Measurements from ENCODE around the gene SRRM4. TPM values are rescaled to one million over a fixed set of nuclear protein-coding genes. Genes with fewer than 3 reads are reported as not detected.

SRRM4 gene
- total and polyA plus RNA-seq, 2 donors (not counting 1 experiment from before 2014, with no cell fraction given) = not detected

DNA sequence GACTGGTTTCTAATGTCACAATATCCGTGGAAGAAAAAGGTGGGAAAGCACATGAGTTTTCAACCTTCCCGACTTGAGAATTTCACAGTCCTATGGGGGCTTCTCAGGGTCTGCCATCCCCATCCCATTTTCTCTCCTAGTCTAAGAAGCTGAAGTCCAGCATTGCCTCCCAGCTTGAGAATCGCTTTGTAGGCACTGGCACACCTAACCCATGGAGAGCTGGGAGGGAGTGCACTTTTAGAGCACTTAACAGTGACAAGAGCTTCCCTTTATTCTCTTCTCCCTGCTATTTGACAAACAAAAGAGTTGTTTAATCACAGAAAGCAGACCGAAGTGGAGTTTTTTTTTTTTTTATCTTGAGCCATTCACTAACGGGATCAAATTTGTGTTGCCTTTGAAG is 22.8 kb upstream of the SRRM4 start:
- Histone ChIP-seq H3K9me3 (ENCODE audit: control insufficient read depth, insufficient read depth, low read depth, low read length) (no peaks in the 10 kb centered on the region), H3K4me2 (ENCODE audit: extremely low read depth, insufficient read depth, low read length) (no peak overlapping the region), H4K20me1 (ENCODE audit: control insufficient read depth, extremely low read depth, insufficient read depth, low read length) (no peaks in the 10 kb centered on the region), H2AFZ (ENCODE audit: low read length) (no peak overlapping the region), H3K4me3 (replicated peaks in 1 of 4; ENCODE audit: control extremely low read depth in 1 of 4, insufficient read depth in 1 of 4, low read depth in 3 of 4, low read length in 4 of 4) (no peak overlapping the region), H3K79me2 (ENCODE audit: control insufficient read depth, insufficient read depth, low read length) (no peaks in the 10 kb centered on the region), H3K27ac (ENCODE audit: insufficient read depth, low read length) (no peak overlapping the region), H3K4me1 (ENCODE audit: control insufficient read depth, extremely low read depth, insufficient read depth, low read length) (no peaks in the 10 kb centered on the region), H3K27me3 (ENCODE audit: control insufficient read depth, insufficient read depth, low read length) (no peaks in the 10 kb centered on the region), H3K9ac (ENCODE audit: insufficient read depth, low read length) (no peak overlapping the region), H3K36me3 (ENCODE audit: control insufficient read depth, insufficient read depth, low read length) (no peaks in the 10 kb centered on the region)
- TF ChIP-seq EZH2 (IDR thresholded peaks at IDR 0.05; ENCODE audit: low read length, missing control alignments) = no peak
- TF ChIP-seq, protein P1, sequence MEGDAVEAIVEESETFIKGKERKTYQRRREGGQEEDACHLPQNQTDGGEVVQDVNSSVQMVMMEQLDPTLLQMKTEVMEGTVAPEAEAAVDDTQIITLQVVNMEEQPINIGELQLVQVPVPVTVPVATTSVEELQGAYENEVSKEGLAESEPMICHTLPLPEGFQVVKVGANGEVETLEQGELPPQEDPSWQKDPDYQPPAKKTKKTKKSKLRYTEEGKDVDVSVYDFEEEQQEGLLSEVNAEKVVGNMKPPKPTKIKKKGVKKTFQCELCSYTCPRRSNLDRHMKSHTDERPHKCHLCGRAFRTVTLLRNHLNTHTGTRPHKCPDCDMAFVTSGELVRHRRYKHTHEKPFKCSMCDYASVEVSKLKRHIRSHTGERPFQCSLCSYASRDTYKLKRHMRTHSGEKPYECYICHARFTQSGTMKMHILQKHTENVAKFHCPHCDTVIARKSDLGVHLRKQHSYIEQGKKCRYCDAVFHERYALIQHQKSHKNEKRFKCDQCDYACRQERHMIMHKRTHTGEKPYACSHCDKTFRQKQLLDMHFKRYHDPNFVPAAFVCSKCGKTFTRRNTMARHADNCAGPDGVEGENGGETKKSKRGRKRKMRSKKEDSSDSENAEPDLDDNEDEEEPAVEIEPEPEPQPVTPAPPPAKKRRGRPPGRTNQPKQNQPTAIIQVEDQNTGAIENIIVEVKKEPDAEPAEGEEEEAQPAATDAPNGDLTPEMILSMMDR (conservative IDR thresholded peaks at IDR 0.05 in 1 of 2, IDR thresholded peaks at IDR 0.05 in 1 of 2; ENCODE audit: low read depth in 1 of 2, low read length in 2 of 2) = no peak
- no peak for DNase-seq (ENCODE audit: low read depth in 2 of 2)

DNA sequence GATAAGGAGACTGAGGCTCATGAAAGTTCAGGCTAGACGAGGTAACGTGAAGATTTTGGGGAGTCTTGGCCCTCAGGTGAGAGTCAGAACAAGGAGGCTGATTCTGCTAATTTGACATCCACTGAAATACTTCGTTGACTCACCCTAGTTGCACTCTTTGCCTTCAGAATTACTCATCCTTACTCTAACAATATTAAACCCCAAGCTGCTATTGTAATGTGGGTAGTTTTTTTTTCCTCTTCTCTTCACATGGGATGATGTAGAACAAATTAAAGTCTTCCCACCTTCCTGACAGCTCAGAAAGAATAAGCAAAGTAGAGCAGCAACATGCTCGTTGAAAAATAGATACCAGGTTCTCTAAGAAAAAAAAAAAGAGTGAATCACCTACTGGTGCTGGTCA is 22.0 kb upstream of the SRRM4 start:
- Histone ChIP-seq H3K4me2 (ENCODE audit: extremely low read depth, insufficient read depth, low read length) (no peak overlapping the region), H3K9me3 (ENCODE audit: control insufficient read depth, insufficient read depth, low read depth, low read length) (no peaks in the 10 kb centered on the region), H4K20me1 (ENCODE audit: control insufficient read depth, extremely low read depth, insufficient read depth, low read length) (no peaks in the 10 kb centered on the region), H2AFZ (ENCODE audit: low read length) (no peak overlapping the region), H3K27me3 (ENCODE audit: control insufficient read depth, insufficient read depth, low read length) (no peaks in the 10 kb centered on the region), H3K36me3 (ENCODE audit: control insufficient read depth, insufficient read depth, low read length) (no peaks in the 10 kb centered on the region), H3K79me2 (ENCODE audit: control insufficient read depth, insufficient read depth, low read length) (no peaks in the 10 kb centered on the region), H3K9ac (ENCODE audit: insufficient read depth, low read length) (no peak overlapping the region), H3K27ac (ENCODE audit: insufficient read depth, low read length) (no peak overlapping the region), H3K4me1 (ENCODE audit: control insufficient read depth, extremely low read depth, insufficient read depth, low read length) (no peaks in the 10 kb centered on the region), H3K4me3 (replicated peaks in 1 of 4; ENCODE audit: control extremely low read depth in 1 of 4, insufficient read depth in 1 of 4, low read depth in 3 of 4, low read length in 4 of 4) (no peak overlapping the region)
- TF ChIP-seq, protein P1 (conservative IDR thresholded peaks at IDR 0.05 in 1 of 2, IDR thresholded peaks at IDR 0.05 in 1 of 2; ENCODE audit: low read depth in 1 of 2, low read length in 2 of 2) = no peak
- TF ChIP-seq EZH2 (IDR thresholded peaks at IDR 0.05; ENCODE audit: low read length, missing control alignments) = no peak
- DNase-seq (ENCODE audit: low read depth in 2 of 2) = no peak

DNA sequence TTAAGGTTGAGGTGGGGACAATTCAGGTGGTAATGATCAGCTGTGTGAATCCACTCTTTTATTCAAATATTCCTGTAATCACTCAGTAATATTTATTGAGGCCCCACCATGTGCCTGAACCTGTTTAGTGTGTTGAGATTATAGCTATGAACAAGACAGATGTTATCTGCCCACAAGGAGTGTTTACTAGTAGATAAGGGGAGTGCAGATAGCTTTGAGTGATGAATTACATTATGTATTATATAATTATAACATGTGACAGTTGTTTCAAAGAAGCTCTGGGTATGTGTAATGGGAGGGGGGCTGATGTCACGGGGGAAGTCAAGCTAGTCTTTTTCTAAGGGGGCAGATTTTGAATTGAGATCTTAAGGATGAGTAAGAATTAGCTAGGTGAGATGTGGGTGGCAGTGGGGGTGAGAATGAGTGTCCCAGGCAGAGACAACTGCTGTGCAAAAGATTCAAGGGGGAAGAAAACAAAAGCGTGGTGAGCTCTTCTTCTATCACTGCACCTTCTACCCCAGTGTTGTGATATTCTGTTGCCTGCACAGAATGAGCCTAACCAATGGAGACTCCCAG is 21.3 kb upstream of the SRRM4 start:
- Histone ChIP-seq H3K9me3 (ENCODE audit: control insufficient read depth, insufficient read depth, low read depth, low read length) (no peaks in the 10 kb centered on the region), H3K4me2 (ENCODE audit: extremely low read depth, insufficient read depth, low read length) (no peak overlapping the region), H3K36me3 (ENCODE audit: control insufficient read depth, insufficient read depth, low read length) (no peaks in the 10 kb centered on the region), H4K20me1 (ENCODE audit: control insufficient read depth, extremely low read depth, insufficient read depth, low read length) (no peaks in the 10 kb centered on the region), H3K27me3 (ENCODE audit: control insufficient read depth, insufficient read depth, low read length) (no peaks in the 10 kb centered on the region), H2AFZ (ENCODE audit: low read length) (no peak overlapping the region), H3K27ac (ENCODE audit: insufficient read depth, low read length) (no peak overlapping the region), H3K4me3 (replicated peaks in 1 of 4; ENCODE audit: control extremely low read depth in 1 of 4, insufficient read depth in 1 of 4, low read depth in 3 of 4, low read length in 4 of 4) (no peak overlapping the region), H3K9ac (ENCODE audit: insufficient read depth, low read length) (no peak overlapping the region), H3K4me1 (ENCODE audit: control insufficient read depth, extremely low read depth, insufficient read depth, low read length) (no peaks in the 10 kb centered on the region), H3K79me2 (ENCODE audit: control insufficient read depth, insufficient read depth, low read length) (no peaks in the 10 kb centered on the region)
- no peak for TF ChIP-seq EZH2 (IDR thresholded peaks at IDR 0.05; ENCODE audit: low read length, missing control alignments)
- TF ChIP-seq, protein P1 (conservative IDR thresholded peaks at IDR 0.05 in 1 of 2, IDR thresholded peaks at IDR 0.05 in 1 of 2; ENCODE audit: low read depth in 1 of 2, low read length in 2 of 2) = no peak
- DNase-seq (ENCODE audit: low read depth in 2 of 2) = no peak
